Stimulated activated CD8-positive, alpha-beta memory T cell treated with anti-CD3 and anti-CD28 coated beads, Interleukin-4, amount 100 ng/mL, for 24 hours (primary cell): Measurements from ENCODE around the gene OR52N5.

ENCODE experiments used
- DNase-seq: peaks from one replicate; pipeline ENCODE4 v3.0.0-alpha.2; 2020; ENCODE audit warnings: low read depth

Gene OR52N5

DNA sequence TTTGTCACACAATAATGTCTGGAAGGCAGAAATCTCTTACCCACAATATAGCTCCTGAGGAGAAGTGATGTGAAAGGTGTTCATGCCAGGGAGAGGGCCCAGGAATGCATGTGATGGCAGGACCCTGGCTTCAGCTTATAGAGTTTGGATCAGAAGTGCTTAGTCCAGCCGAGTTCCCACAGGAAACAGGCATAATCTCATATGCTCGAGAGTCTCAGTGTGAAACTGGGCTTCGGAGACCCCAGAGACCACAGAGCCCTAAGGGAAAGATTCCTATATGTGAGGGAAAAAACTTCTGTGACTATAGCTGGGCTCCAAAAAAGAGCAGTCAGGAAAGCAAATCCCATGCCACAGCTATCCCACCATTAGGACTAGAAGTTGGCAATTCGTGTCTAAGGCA lies at the start of gene OR52N5:
Gene OR52N5 (minus strand): TSS at position 101 of the 400 bp plus-strand sequence. CDS start 4,721 bp downstream, outside the sequence.
- no peak for DNase-seq

DNA sequence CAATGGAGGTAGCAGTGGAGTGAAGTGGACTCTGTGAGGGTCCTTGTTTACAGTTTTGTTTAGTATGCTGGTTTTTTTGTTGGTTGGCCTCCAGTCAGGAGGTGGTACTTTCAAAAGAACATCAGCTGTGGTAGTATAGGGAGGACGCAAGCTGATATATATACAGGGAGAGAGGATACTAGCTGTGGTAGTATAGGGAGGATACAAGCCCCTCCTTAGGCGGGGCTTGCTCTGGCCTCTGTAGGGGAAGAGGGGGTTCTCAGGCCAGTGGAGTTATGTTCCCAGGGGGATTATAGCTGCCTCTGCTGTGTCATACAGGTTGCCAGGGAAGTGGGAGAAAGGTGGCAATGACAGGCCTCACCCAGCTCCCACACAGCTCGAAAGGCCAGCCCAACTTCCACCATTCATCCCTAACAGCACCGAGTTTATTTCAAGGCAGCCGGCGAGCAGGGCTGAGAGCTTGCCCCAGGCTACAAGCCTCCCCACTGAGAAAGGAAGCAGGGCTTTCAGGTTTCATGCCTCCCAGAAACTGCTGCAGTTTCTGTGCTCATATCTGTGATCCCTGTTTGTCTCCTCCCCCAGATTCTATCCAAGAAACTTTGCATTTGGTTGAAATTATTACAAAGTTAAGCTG lies 48.2 kb upstream of the OR52N5 start:
- DNase-seq, result no peak

GRCh38 chr11:5818245-5818886 lies 35.2 kb upstream of the OR52N5 start:
- no peak for DNase-seq

DNA sequence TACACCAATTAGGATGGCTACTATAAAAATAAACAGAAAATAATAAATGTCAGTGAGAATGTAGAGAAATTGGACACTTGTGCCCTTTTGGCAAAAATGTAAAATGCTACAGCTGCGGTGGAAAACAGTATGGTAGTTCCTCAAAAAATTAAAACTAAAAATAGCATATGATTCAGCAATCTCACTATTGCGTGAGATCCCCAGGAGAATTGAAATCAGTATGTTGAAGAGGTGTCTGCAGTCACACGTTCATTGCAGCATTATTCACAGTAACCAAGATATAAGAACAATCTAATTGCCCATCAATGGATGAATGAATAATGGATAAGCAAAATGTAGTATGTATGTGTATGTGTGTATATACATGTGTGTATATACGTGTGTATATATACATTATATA lies 32.4 kb upstream of the OR52N5 start:
- no peak for DNase-seq

DNA sequence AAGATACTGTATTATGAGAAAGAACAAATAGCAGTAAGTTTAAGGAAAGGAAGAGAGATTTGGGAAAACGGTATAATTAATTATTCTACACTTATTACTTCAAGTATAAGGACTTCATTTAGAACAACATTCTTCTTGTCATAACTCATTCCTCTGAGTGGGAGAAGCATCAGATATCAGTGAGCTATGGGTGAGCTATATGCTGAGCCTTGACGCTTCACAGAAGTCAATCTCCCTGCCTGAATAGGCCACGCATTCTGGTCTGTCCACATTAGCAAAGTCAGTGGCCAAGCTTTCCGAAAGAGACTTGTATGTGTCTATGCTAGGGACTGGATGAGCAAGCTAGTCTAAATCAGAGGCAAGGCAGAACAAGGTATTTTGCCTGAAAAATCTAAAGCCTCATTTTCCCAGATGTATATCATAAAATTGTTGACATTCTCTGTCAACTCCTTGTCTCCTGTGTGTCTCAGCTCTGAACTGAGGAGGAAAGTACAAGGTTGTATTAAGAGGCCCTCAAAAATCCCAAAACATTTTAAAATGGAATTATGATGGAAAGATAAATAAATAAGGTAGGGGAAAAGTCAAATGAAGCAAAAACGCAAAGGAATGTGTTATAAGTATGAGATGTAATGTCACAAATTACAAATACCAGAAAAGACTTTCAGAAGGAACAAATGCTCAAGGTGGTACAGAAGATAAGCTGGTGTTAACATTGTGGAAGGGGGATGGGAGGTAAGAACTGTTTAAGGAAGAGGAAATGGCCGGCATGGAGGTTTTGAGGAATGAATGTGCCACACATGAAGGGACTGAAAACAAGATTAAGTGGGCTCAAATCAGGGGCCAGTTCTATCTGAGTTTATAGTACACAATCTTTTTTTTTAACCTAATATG lies 27.0 kb upstream of the OR52N5 start:
- DNase-seq, result no peak

GRCh38 chr11:5809122-5809519 lies 26.0 kb upstream of the OR52N5 start:
- DNase-seq, result no peak

DNA sequence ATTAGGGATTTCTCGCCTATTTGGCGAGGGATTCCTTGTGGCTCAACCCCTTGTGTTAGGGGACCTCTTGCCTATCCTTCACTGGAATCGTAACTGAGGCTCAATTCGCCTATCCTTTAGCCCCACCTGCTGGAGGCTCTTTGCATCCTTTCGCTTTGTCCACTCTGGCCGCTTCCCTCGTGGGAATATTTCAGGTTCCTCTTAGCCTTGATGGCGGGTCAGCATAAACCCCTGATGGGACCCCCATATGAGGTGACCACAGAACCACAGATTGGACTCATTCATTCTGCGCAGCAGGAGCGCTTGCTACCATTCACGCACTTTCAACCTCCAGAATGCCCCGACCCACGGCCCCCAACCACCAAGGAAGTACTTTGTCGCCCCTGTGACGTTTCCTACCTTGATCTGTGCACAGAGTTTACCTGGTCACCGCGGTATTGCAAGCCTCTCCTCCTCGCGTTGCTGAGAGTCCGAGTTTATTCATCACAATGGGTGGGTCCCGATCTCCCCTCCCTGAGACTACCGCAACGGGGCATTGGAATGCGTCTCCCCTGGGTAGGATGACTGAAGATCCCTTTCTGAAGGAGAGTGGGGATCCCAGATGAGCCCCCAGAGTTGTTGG lies 25.5 kb upstream of the OR52N5 start, which contains the start of gene OR52N2:
Gene OR52N2 (plus strand): TSS at position 425 of the 622 bp plus-strand sequence. CDS start 11,412 bp downstream, outside the sequence.
- DNase-seq, result peak; percentile 48

- DNase-seq, result no peak
These were observed 24.4 kb upstream of the OR52N5 start for GRCh38 chr11:5807580-5807979.

DNA sequence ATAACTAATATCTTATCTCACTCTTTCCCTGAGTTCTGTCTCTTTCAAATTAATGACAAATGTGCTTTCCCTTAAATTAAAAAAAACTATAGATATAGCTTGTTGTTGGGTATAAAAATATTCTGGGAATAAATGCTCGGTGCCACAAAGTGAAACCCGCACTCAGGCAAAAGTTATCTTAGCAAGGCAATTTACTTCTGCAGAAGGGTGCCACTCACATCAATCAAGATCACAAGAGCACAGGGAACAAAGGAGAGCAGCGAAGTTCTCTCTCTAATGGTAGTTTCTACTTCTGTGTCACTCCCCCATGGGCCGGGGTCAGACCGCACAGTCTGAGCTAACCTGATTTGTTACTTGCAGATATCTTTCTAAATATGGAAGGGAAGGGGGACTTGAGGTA lies 20.8 kb upstream of the OR52N5 start:
- no peak for DNase-seq

- DNase-seq, result no peak
These were observed 13.4 kb upstream of the OR52N5 start for GRCh38 chr11:5796541-5796940.

GRCh38 chr11:5791165-5791564 lies 8.0 kb upstream of the OR52N5 start, which contains the start of gene OR52N1:
Gene OR52N1 (minus strand): TSS chr11:5791265. CDS start chr11:5788816, 2,449 bp downstream.
- DNase-seq, result no peak

DNA sequence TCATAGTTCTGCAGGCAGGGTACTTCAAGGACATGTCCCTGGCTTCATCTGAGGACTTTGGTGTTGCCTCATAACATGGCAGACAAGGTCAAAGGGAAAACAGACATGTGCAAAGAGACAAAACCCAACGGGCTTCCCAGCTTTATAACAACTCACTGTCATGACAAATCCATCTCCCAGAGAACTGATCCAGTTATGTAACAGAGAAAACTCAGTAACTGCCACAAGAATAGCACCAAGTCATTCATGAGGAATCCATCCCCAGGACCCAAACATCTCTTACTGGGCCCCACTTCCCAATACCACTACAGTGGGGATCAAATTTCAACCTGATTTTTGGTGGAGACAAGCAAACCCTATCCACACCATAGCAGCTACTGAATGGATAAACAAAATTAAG lies 16.1 kb downstream of the OR52N5 start:
- DNase-seq, result no peak

GRCh38 chr11:5753943-5754342 lies 29.2 kb downstream of the OR52N5 start, which contains the start of gene OR52N4:
Gene OR52N4 (plus strand): TSS chr11:5754243. CDS start chr11:5754741, 498 bp downstream.
- DNase-seq, result no peak

DNA sequence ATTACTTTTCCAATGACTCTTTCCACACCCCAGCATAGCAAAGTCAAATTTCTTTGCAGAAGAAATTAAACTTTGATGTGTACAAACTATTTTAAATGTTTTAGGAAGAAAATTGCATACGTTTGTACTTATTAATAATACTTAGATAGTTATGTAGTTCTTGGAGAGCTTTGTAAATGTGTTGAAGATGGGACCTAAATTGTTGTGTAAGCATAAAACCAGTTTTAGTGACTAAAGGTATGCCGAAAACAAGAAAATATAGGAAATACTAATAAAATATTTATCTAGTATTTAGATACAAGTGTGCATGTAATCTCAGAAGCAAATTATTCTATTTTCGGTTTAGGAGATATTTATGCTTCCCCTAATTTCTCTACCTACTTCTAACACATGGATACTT lies 33.3 kb downstream of the OR52N5 start:
- no peak for DNase-seq

GRCh38 chr11:5746614-5747013 lies 36.5 kb downstream of the OR52N5 start:
- DNase-seq, result no peak

DNA sequence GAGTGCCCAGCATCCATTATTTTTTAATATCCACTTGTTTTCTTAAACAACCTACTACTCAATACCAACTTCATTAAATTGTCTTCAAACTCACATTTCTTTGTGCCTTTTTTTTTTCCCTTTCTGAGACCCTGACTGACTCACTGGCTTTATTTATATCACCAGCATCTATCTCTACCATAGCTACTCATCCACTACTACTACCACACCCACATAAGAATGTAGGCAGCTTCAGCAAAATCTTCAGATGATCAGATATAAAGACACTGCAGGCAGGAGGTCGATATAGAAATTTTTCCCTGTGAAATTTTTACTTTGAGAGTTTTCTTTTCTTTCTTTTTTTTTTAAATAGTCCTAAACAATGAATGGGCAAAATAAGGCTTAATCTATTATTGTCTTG lies 44.7 kb downstream of the OR52N5 start:
- DNase-seq, result no peak

DNA sequence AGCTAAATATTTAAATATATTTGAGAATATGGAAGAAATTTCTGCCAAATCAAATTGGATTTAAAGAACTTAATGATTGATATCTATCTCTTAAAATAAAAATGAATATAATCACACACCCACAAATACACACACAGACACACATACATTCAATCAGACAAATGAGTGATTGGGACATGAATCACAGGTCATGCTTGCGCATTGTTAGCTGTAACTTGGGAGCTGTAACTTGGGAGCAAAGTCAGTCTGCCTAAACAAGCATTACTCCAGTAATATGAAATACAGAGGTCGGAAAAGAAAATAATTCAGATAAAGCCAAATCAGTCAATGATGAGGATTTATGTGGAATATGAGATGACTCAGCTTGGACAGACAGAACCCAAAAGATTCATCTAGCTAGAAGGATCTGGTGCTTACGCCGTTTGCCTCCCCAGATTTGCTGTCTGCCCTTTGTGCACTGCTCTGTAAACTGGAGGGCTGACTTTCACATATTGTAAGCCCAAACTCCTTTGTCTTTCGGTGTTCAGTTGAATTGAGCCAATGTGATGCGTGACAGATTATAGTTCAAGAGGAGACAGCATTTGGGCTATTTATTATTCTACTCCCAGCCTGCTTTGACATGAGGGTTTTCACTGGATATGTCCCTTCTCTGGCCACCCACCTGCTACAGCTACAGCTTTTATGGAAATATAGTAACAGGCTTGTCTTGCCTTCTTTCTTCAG lies 45.3 kb downstream of the OR52N5 start:
- no peak for DNase-seq

DNA sequence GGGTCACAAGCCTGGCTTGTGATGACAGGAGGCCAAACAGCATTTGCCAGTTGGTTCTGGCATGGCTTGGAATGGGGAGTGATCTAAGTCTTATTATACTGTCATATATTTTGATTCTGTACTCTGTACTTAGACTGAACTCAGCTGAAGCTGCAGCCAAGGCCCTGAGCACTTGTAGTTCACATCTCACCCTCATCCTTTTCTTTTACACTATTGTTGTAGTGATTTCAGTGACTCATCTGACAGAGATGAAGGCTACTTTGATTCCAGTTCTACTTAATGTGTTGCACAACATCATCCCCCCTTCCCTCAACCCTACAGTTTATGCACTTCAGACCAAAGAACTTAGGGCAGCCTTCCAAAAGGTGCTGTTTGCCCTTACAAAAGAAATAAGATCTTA lies 46.1 kb downstream of the OR52N5 start:
- no peak for DNase-seq

DNA sequence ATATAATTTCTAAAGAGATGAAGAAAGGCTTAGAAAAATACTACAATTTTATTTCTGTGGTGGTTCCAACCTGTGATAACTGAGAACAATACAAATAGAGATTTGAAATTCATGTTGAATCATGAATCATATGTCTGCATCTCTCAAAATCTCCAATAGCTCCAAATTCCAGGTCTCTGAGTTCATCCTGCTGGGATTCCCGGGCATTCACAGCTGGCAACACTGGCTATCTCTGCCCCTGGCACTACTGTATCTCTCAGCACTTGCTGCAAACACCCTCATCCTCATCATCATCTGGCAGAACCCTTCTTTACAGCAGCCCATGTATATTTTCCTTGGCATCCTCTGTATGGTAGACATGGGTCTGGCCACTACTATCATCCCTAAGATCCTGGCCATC lies 46.8 kb downstream of the OR52N5 start, which contains the start of gene OR56B1:
Gene OR56B1 (plus strand): TSS at position 53 of the 400 bp plus-strand sequence. CDS start 69 bp downstream, at position 122.
- no peak for DNase-seq

- no peak for DNase-seq
These were observed 55.5 kb downstream of the OR52N5 start for GRCh38 chr11:5727691-5728090.

GRCh38 chr11:5726351-5726750 lies 56.8 kb downstream of the OR52N5 start:
- no peak for DNase-seq
